Inflammatory macrophage treated with lipopolysaccharide for 1 hour (primary cell): Measurements from ENCODE around the gene PHF1.

Source experiments
- DNase-seq, 2 donors: peaks; one replicate each; pipeline ENCODE4 v3.0.0-alpha.2; 2020 to 2022

PHF1 gene

DNA sequence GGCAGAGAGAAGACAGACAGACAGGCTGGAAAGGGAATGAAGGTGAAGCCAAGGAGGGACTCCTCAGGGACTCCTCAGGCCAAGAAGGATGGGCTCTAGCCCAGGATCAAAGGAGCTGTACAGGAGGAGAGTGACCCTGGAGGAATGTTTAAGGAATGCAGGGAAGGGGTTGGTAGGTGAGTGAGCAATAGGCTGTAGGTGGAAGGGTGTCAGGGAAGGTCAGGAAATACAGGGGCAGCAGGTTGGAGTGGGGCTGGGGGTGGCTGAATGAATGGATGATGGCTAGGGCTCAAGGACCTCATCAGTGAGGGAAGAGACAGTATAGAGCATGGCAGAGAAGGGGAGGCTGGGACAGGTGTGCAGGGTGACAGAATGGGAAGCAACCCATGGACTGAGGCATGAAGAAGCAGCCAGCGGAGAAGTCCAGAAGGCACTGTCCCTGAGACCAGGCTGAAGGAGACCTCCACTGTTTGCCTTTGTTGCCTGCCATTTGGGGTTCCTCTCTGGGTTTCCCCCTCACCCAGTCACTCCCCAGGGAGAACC, 22.3 kb downstream of the PHF1 start:
- no peak for DNase-seq

DNA sequence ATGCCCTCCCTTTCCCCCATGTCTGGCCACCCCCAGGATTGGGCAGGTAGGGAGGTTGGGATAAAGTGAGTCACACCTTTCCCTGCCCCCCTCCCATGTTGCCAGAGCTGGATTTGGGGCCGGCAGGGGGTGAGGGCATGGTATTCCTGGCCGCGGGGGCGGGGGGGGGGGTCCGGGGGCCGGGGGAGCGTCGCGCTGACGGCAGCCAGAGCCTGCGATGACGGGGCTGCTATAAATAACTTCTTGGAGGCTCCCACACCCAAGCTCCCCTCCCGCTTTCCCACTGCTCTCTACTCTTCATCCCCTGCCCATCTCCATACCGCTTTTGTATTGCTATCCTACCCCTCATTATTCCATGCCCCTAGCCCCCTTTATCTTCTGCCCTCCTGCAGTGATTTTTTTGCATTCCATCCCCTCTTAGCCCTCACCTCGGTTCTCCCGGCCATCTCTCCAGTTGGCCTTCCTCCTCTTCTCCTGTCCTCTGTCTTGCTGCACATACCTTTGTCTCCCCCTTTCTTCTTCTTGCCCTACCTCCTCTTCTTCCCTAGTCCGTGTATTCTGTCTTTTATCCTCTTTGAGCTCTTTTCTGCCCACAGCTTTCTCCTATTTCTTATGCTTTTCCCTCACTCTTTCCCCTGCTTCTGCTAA, 22.9 kb downstream of the PHF1 start:
- no peak for DNase-seq

DNA sequence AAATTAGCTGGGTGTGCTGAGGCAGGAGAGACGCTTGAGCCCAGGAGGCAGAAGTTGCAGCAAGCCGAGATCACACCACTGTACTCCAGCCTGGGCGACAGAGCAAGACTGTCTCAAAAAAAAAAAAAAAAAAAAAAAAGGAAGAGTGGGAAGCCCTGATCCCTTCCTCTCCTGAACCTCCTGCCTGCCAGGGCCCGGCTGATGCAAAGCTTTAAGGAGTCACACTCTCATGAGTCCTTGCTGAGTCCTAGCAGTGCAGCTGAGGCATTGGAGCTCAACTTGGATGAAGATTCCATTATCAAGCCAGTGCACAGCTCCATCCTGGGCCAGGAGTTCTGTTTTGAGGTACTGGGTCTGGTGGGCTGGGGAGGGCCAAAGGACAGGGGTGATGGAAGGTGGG, 24.1 kb downstream of the PHF1 start:
- peak; percentile 47 to 82 for DNase-seq

DNA sequence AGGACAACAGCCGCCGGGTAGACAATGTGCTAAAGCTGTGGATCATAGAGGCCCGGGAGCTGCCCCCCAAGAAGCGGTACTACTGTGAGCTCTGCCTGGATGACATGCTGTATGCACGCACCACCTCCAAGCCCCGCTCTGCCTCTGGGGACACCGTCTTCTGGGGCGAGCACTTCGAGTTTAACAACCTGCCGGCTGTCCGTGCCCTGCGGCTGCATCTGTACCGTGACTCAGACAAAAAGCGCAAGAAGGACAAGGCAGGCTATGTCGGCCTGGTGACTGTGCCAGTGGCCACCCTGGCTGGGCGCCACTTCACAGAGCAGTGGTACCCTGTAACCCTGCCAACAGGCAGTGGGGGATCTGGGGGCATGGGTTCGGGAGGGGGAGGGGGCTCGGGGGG, 26.9 kb downstream of the PHF1 start:
- no peak for DNase-seq

DNA sequence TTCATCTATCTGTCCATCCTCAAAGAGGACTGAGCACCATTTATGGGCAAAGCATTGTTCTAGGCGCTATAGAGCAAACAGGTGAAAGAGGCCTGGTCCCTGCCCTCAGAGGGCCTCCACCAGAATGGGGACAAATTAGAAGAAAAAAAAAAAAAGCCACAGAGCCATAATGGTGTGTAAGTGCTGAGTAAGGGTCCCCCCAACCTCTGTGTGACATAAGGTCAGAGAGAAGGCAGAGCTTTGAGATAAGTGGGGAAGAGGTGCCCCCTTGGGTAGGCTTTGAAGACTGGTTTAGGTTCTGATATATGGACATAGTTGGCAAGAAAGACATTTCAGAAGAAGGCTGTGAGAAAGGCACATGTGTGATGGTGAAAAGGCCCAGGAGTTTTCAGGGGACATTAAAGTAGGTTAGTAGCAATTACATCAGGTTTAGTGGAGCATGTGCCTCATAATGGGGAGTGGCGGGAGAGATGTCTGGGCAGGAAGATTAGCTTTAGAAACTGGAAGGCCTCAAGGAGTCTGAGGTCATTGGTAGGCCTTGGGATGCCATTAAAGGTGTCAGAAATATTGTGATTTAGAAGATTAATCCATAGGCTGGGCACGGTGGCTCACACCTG, 28.3 kb downstream of the PHF1 start:
- DNase-seq: no peak

DNA sequence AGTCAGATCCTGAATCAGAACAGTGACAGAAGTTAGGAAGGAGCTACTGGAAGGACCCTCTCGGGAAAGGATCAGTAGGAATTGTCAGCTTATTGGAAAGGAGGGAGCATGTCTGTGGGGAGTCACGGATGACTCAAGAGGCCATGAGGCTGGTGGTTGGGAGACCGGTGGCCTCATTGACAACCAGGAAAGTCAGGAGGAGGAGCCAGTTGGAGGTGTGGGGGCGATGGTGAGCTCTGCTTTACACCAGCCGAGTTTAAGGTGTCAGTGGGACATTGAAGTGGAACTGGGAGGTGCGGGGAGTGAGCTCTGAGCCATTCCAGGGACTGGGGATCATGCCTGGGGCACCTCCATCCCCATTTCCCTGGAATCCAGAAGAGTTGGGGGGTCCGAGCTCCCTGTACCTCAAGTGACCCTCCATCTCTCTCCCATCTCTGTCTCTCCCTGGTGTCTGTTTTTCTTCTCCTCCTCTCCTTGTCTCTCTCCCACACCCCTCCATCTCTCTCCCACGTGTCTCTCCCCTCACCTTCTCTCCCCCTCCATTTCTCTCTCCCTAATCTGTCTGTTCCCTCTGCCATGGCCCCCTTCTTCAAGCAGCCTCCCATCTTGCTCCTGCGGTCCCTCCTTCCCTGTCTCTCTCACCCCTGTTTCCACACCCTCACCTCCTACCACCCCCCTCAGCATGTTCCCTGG, 29.3 kb downstream of the PHF1 start:
- DNase-seq: no peak

DNA sequence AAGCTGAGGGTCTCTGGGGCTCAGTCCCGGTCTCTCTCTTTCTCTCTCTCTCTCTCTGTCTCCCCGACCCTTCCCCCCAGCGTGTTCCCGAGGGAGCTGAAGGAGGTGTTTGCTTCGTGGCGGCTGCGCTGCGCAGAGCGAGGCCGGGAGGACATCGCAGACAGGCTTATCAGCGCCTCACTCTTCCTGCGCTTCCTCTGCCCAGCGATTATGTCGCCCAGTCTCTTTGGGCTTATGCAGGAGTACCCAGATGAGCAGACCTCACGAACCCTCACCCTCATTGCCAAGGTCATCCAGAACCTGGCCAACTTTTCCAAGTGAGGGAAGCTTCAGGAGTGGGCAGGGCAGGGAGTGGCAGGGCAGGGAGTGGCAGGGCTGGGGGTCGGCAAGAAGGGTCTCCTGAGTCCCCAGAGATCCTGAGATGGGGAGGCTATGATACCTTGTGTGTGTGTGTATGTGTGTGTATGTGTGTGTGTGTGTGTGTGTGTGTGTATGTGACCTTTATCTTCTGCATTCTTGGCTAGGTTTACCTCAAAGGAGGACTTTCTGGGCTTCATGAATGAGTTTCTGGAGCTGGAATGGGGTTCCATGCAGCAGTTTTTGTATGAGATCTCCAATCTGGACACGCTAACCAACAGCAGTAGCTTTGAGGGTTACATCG, 30.0 kb downstream of the PHF1 start:
- DNase-seq: no peak

DNA sequence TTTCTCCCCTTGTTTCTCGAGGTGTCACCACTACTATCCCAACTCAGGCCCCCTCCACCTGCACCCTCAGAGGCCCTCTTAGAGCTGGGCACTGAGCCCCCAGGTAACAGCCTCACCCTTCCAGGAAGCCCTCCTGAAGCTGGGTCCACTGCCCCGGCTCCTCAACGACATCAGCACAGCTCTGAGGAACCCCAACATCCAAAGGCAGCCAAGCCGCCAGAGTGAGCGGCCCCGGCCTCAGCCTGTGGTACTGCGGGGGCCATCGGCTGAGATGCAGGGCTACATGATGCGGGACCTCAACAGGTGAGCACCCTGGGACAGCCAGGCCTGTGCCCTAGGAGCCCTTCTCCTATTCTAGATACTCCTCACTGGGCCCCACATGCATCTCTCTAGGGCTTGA, 30.6 kb downstream of the PHF1 start:
- no peak for DNase-seq

DNA sequence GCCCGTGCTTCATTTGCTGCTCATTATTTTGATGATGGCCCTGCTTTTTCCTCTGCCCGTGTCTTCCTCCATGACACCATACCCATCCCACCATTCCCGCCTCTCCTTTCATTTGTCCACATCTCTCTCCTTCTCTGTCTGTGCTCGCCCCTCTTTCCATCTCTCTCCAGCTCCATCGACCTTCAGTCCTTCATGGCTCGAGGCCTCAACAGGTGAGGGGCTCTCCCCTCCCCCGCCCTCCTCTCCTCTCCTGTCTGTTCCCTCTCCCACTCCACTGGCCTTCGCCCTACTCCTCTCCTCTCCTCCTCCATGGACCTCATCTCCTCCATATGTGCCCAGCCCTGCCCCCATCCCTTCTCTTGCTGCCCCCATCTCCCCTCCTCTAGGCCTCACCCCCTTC, 31.5 kb downstream of the PHF1 start:
- no peak for DNase-seq

DNA sequence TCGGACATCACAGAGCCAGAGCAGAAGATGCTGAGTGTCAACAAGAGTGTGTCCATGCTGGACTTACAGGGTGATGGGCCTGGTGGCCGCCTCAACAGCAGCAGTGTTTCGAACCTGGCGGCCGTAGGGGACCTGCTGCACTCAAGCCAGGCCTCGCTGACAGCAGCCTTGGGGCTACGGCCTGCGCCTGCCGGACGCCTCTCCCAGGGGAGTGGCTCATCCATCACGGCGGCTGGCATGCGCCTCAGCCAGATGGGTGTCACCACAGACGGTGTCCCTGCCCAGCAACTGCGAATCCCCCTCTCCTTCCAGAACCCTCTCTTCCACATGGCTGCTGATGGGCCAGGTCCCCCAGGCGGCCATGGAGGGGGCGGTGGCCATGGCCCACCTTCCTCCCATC, 32.2 kb downstream of the PHF1 start:
- DNase-seq: no peak

DNA sequence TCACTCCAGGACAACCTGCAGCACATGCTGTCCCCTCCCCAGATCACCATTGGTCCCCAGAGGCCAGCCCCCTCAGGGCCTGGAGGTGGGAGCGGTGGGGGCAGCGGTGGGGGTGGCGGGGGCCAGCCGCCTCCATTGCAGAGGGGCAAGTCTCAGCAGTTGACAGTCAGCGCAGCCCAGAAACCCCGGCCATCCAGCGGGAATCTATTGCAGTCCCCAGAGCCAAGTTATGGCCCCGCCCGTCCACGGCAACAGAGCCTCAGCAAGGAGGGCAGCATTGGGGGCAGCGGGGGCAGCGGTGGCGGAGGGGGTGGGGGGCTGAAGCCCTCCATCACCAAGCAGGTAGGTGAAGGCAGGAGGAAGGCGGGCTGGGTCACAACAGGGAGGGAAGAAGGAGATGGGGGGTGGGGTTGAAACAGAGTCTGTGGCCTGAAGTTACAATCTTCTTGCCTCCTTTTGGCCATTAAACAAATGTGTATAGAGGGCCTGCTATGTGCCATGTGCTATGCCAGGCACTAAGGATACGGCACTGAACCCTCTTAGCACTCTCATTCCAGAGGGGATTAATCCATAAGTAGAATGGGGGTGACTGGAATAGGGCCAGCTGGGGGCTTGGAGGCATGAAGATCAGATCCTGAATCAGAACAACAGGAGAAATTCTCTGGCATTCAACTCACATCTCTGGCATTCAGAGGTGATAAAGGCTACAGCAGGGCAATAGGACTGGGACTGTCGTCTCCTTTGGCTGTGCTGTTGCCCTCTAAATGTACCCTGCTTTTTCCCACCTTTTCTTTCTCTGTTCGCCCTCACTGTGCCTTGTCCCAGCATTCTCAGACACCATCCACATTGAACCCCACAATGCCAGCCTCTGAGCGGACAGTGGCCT, 33.0 kb downstream of the PHF1 start:
- no peak for DNase-seq

DNA sequence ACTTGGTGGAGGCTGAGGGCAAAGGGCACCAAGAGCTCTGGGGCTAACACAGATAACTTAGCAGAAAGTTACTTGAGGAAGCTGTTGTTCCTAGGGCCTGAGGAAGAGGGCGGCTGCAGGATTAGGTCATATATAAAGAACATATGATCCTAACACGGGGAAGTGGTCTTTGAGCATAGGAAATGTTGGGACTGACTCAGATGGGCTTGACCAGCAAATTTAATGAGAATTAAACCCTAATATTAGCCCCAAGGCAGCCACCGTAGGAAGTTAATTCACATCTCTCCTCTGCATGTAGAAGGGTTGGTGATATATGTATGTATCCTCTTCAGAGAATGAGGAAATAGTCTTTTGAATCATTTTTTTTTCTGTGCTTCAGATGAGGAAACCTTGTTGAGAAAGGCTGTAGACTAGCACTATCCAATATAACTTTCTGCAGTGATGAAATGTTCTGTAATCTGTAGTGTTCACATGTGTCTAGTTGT, 34.3 kb downstream of the PHF1 start:
- DNase-seq: peak; percentile 84 to 92

DNA sequence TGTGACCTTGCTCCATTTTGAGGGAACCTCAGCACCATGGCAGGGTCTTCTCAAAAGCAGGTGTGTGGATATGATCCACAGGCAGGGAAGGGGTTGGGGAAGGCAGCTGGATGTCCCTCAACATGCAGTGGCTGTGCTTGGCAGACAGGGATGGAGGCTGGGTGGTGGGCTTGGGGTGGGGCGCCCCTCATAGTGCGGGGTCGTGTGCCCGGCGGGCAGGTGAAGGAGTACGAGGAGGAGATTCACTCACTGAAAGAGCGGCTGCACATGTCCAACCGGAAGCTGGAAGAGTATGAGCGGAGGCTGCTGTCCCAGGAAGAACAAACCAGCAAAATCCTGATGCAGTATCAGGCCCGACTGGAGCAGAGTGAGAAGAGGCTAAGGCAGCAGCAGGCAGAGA, 35.5 kb downstream of the PHF1 start:
- DNase-seq: no peak

DNA sequence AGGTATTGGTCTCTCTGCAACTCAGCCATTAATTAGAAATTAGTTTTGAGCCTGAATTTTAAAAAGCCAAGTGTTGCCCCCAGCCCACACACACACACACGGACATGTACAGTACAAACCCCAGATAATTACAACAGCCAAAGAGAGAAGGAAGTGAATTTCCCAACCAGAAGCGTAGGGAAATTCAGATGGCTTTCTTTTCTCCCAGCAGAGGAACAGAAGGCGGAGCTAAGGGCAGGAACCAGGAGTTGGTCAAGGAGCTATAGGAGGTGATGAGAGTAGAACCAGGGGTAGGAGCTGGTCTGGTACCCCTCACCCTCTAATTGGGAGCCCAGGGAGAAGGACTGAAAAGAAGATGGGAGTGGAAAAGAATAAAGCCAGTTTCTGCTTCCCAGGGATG, 39.6 kb downstream of the PHF1 start:
- DNase-seq: peak; percentile 85 to 87

DNA sequence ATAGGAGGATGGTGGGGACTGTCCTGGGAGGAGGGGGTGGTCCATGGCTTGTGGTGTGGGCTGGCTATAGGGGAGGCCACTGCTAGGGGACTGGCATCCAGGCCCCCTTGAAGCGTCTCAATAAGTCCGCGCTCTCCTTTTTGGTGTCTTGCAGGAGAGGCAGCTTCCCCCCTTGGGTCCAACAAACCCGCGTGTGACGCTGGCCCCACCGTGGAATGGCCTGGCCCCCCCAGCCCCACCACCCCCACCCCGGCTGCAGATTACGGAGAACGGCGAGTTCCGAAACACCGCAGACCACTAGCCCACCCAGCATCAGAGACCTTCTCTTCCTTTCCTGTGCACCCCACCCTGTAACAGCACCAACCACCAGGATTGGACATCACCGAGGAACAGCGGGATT, 40.8 kb downstream of the PHF1 start:
- DNase-seq: no peak

DNA sequence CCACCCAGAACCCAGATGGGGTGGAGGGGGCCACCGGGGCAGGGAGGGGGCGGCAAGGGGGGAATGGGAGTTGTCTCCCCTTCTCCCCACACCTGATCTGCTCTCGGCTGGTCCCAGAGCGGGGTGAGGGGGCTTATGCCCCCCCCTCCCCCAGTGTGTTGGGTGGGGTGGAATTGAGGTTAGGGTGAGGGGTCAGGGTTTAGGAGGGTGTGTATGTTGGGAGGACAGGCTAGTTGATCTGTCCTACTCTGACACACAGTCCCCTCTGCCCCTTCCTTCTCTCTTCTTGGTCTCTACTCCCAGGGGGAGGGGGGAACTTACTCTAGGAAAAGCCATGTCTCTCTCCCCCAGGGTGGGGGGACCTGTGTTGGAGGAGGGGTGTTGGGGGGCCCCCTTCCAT, 41.7 kb downstream of the PHF1 start:
- DNase-seq: no peak

DNA sequence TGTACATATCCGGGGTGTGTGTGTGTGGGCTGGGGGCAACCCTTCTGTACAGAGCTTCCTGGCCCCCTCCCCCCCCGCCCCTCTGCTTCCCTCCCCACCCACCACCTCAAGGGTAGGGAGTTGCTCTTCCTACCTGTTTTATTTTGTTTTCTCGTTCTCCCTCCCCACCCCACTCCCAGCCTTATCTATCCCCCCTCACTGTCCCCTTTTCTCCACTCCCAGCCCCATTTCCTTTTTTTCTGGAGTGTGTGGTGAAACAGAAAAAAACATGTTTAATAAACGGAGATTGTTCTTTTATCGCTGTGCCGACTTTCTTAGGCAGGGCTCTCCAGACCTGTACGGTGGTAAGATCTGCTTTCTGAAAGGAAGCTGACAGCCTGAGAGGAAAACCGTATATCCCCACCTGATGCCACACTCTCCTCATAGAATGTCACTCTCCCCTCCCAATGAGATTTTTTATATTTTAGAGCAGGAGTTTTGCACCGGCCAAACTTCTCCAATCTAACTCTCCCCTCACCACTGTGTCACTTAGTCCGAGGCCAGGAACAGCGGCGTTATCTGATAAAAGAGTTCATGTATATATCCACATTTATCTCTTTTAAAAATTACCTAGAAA, 42.7 kb downstream of the PHF1 start:
- DNase-seq: peak in 1 of 2 donors; percentile 20

DNA sequence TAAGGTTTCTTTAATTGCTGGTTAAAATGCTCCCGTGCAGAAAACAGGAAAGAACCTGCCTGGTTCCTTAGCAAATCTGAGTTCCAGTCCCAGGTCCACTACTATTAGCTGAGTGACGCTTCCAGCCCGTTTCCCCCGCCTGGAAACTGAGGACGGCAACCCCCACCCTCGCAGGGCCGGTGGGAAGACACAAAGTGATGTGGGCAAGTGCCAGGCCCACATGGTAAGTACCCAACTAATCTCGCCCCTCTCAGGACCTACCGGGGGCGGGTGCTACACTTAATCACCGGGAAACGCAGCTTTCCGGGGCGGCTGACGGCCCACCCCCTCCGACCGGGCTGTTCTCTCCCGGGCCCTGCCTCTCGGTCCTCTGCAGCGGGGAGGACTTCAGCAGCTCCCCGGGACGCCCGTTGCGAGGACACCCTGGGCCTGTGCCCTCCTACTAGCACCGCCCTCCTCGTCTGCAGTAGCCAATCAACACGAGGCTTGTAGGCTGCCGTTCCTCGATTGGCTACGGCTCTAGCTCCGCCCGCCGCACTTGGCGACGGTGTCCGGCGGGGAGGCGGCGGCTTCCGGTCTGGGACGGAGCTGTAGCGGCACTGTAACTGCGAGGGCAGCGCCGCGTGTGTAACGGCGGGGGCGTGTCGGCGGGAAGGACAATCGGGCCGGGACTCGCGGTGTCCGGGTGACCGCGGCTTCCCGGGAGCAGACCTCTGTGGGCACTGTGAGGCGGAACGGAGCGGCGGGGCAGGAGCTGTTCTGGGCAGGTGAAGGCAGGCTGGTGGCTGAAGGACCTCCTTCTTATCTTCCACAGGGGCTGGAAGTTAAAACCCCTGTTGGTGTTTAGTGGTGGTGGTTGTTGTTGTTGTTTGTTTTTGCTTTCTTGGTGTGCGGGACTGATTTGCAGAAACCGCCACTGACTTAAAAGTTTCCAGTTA, 43.5 kb downstream of the PHF1 start, which contains the start of gene ZBTB9:
Gene ZBTB9 (plus strand): TSS at position 568 of the 938 bp plus-strand sequence. CDS start 525 bp downstream, outside the sequence.
- peak; percentile 97 for DNase-seq

DNA sequence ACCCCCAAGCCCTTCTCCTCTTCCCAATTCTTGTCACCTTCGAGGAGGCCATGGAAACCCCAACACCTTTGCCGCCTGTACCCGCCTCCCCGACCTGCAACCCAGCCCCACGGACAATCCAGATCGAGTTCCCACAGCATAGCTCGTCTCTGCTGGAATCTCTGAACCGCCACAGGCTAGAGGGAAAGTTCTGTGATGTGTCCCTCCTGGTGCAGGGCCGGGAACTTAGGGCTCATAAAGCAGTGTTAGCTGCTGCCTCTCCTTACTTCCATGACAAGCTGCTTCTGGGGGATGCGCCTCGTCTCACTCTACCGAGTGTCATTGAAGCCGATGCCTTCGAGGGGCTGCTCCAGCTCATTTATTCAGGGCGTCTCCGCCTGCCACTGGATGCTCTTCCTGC, 44.2 kb downstream of the PHF1 start:
- DNase-seq: no peak

DNA sequence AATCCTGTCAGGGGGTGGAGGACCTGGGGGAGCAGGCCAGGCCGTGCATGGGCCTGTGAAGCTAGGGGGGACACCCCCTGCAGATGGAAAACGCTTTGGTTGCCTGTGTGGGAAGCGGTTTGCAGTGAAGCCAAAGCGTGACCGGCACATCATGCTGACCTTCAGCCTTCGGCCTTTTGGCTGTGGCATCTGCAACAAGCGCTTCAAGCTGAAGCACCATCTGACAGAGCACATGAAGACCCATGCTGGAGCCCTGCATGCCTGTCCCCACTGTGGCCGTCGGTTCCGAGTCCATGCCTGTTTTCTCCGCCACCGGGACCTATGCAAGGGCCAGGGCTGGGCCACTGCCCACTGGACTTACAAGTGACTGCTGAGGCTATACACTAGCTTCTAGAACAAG, 45.3 kb downstream of the PHF1 start:
- DNase-seq: no peak

DNA sequence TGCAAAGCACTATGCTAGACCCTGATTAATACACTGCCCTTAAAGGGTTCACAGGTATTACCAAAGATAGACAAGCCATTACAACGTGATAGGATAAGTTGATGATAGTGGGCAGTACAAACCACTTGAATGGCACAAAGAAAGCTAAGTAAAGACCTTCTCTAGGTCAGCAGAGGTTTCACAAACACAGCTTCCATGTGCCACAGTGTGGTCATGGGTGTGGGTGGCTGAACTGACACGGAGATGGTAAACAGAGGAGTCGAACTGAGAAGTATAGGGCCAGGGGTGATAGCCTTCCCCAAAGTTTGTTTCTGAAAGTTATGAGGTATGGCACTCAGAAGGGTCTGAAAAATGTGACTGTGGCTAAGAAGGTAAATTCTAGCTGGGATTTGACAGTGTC, 47.9 kb downstream of the PHF1 start:
- DNase-seq: peak; percentile 36 to 74
